GM20431 (cell line): ENCODE measurements around the gene EGLN2.
"Not testable (repeated sequence)": the region's sequence is repeated elsewhere in the genome, so short reads cannot be mapped to it uniquely, and the experiment has no call there.

ENCODE experiments used
- in situ Hi-C: fragments of 300-500 bp; cut with MseI, MboI; formaldehyde crosslinking; loops from one replicate; pipeline ENCODE4 v1.15.0; 2020; ENCODE audit warnings: low sequenced_read_pairs; ENCODE audit not compliant: unreplicated experiment

EGLN2 gene

DNA sequence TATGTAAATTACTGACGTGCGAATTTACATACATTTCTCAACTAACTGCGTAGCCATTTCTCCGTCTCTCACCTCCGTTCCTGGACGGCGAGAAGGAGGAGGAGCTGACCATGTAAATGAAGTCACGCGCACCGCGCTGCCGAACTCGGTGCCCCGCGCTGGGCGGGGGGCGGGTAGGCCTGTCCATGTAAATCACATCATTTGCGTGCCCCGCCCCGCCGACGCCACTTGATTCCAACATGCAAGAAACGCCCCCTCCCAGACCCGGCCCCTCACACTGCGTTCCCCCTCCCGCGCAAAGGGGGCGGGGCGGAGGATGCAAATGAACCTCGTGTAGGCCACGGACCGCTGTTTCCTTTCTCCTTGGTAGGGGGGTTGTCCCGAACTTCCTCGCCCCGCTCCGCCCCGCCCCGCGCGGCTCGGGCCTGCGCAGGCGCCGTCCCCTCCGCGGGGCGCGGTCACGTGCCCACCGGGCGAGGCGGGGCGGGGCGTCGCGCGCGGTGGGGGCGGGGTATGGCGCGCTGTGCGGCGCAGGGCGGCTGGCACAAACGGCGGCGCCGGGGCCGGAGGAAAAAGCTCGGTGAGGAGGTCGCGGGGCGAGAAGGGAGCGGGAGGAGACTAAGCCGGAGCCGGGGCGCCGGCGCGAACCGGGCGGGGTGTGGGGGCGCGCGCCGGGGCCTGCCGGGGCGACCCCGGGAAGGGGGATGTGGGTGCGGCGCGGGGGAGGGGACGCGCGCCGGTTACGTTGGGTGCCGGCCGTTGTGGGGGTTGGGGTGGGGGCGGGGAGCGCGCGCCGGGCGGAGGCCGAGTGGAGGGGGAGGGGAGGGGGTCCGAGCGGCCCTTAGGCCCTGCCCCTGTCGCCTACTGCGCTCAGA, at the start of gene EGLN2:
TSS of gene EGLN2 (plus strand) at position 509 of the 875 bp plus-strand sequence. CDS start 1,382 bp downstream, outside the sequence.
- in situ Hi-C loops = no loop called here

DNA sequence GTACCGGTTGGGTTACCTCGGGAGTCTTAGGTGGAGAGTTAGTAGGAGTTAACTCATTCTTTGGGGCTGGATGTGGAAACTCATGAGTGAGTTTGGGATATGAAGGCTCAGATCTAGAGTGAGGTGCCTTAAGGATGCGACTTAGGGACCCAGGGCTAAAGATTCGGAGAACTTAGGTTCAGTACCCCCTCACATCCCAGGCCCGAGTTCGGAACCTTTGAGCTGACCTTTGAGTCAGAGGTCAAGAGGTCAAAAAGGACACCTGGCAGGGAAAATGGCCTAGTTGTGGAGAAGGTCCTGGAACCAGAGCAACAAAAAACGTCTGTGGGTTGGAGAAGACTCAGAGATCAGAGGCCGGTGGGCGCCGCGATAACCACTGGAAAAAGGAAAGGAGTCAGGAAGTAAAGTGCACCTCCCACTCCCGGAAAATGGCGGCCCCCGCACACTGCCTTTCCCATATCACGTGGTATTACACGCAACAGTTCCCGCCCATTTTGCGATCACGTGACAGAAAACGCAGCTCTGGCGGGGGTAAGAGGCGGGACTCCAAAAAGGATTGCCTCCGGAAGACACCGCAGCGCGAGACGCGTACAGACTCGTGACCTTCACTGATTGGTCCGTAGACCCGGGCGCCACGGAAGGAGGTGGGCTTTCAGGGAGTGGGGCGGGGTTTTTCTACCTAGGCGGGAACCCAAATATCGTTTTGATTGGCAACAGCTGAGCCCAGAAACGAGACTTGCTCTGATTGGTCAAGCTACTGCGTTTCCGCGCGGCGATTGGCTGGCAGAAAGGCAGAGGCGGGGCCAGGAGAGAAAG, 48.7 kb upstream of the EGLN2 start, which contains the start of gene ACTMAP:
TSS of gene ACTMAP (minus strand) at position 420 of the 816 bp plus-strand sequence. CDS start 674 bp downstream, outside the sequence.
- in situ Hi-C loops = no loop called here

DNA sequence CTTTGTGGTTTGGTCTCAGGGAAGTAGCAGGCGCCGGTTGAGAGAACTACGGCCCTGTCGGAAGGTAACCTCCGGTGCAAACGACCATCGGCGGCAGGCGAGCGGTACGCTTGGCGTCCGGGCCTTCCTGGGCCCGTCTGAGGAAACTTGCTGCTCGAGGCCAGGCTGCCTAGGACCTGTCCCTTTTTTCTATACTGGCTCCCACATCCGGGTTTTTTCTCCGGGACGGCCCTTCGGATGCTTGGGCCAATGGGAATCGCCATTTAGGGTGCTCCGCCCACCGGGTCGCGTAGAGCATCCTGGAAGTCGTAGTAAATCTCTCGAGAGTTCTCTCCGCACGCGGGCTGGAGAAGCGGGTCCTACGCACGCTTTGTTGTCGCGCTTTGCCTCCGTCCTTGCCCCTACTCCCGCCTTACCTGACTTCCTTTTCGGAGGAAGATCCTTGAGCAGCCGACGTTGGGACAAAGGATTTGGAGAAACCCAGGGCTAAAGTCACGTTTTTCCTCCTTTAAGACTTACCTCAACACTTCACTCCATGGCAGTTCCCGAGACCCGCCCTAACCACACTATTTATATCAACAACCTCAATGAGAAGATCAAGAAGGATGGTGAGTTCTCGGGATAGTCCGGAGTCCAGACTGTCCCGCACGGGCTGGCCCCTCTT, 48.0 kb upstream of the EGLN2 start, which contains the start of gene SNRPA:
TSS of gene SNRPA (plus strand) at position 330 of the 664 bp plus-strand sequence. CDS start at position 536, 206 bp downstream.
- in situ Hi-C loops = no loop called here

DNA sequence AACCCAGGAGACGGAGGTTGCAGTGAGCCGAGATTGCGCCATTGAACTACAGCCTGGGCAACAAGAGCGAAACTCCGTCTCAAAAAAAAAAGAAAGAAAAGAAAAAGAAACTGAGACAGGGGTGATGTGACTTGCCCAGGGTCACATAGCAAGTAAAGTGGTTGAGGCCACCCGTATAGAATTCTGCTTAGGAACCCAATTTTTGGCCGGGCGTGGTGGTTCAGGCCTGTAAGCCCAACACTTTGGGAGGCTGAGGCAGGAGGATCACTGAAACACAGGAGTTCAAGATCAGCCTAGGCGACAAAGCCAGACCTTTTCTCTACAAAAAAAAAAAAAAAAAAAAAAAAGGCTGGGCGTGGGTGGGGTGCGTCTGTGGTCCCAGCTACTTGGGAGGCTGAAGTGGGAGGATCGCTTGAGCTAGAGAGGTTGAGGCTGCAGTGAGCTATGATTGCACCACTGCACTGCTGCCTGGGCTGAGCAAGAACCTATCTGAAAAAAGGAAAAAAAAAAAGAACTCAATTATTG, 46.7 kb upstream of the EGLN2 start:
- in situ Hi-C loops = no loop called here

DNA sequence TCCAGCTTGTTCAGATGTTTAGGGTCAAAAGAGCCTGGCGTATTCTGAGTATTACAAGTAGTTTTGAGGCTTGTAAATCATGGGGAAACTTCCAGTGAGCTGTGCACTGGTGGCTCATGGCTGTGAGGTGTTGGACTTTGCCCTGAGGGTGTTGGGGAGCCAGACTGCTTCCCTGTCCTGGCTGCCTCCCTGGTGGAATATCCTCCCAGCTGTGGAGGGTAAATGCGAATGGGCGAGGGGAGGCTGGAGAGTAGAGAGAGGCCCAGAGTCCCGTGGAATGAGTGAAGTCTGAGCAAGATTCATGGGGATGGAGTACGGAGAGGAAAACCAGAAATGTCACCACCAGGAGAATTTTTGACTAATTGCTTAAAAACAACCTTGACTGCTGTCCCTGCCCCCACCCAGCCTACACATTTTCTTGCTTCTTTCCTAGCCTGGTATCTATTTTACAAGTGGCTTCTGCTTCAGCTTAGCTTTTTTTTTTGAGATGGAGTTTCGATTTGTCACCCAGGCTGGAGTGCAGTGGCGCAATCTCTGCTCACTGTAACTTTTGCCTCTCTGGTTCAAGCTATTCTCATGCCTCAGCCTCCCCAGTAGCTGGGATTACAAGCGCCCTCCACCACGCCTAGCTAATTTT, 44.3 kb upstream of the EGLN2 start:
- in situ Hi-C loops = no loop called here

DNA sequence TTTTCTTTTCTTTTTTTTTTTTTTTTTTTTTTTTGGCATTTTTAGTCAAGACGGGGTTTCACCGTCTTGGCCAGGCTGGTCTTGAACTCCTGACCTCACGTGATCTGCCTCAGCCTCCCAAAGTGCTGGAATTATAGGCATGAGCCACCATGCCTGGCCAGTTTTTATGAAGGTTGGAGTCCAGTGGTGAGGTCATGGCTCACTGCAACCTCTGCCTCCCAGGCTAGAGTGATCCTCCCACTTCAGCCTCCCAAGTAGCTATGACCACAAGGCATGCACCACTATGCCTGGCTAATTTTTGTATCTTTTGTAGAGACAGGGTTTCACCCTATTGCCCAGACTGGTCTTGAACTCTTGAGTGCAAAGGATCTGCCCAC, 43.8 kb upstream of the EGLN2 start:
- in situ Hi-C loops = no loop called here

DNA sequence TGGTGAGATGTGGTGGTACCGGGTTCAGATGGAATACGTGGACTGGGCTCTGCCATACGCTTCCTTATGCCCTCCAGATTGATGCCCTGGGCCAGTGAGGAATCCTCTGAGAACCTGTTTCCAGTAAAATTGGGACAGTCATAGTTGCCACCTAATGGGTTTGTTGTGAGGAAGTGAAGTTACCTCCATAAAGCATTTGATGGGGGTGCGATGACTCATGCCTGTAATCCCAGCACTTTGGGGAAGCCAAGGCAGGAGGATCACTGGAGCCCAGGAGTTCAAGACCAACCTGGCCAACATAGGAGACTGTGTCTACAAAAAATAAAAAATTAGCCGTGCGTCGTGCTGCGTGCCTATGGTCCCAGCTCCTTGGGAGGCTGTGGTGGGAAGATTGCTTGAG, 43.2 kb upstream of the EGLN2 start:
- in situ Hi-C loops = no loop called here

DNA sequence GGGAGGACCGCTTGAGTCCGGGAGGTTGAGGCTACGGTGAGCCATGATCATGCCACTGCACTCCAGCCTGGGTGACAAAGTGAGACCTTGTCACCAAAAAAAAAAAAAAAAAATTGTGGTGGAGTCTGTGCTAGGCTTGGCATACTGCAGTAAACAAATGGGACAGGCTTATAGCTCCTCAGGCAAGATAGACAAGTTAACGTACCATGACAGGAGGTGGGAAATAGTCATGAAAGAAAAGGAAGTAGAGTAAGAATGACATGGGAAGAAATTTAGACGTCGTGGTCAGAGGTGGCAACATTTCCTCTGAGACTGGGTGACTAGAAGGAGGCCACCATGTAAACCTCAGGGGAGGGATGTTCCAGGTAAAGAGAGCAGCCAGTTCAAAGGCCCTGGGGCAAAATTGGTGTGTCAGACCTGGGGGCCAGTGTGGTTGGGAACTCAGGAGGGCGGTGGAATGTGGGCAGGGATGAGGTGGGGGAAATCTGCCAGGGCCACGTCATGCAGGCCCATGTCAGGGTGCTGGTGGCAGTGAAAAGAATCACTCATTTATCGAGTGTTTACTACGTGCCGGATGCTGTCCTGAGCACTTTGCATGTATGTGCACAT, 42.4 kb upstream of the EGLN2 start:
- in situ Hi-C loops = no loop called here

DNA sequence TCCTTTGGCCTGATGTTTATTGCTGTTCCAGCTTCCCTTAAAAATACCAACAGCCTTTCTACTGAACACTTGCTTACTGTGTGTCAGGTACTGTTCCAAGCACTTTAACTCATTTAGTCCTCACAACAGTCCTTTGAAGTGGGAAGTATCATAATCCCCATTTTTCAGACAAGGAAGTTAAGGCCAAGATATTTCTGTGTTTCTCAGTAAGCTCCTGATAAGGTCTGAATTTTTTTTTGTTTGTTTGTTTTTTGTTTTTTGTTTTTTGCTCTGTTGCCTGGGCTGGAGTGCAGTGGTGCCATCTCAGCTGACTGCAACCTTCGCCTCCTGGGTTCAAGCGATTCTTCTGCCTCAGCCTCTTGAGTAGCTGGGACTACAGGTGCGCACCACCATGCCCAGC, 40.5 kb upstream of the EGLN2 start:
- in situ Hi-C loops = no loop called here

DNA sequence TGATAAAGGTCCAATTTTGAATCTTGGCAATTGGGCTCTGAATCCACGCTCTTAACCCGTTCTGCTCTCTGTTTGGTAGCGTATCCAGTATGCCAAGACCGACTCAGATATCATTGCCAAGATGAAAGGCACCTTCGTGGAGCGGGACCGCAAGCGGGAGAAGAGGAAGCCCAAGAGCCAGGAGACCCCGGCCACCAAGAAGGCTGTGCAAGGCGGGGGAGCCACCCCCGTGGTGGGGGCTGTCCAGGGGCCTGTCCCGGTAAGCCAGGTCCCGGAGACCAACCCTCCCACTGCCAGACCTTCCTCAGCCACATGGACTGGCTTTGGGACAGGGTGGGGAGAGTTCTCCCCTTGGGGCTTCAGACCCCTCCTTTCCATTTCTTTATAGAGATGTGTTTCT, 39.6 kb upstream of the EGLN2 start:
- in situ Hi-C loops = no loop called here

DNA sequence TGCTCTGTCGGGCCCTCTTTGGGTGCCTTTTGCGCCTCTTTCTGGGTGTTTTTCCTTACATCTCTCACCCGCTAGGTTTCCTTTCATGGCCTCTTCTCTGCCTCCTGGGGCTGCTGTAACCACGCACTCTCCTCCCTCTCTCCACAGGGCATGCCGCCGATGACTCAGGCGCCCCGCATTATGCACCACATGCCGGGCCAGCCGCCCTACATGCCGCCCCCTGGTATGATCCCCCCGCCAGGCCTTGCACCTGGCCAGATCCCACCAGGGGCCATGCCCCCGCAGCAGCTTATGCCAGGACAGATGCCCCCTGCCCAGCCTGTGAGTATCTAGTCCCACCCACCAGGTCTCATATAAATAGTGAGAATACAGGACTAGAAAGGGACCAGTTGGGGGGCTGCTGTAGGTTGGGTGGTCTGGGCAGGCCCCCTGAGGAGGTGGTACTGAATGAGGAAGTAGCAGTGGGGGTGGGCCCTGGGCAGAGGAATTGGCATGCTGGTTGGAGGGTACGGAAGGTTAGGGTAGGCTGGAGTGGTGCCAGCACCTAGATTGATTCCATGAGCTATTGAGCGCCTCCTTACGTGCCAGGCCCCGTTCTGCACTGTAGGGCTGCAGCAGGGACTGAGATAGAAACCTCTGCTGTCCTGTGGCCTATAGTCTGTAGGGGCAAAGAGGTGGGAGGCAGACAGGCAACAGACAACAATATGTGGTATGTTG, 36.1 kb upstream of the EGLN2 start:
- in situ Hi-C loops = loop anchor here (10.0 kb wide), 1 partner anchor 52 kb away; no protein-coding TSS in a partner anchor

DNA sequence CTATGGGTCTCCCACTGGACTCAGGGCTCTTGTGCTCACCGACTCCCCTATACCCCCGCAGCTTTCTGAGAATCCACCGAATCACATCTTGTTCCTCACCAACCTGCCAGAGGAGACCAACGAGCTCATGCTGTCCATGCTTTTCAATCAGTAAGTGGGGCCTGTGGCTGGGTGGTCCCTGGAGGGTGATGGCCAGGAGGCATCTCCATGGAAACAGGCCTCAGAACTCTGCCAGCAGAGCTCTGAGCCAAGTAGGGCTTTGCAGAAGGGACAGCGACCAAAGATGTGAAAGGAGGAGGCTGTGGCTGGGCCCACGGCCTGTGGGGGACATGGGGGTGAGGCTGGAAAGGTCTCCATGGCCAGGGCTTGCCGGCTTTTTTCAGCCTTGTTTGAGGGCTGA, 35.5 kb upstream of the EGLN2 start:
- in situ Hi-C loops = loop anchor here (10.0 kb wide), 1 partner anchor 51 kb away; no protein-coding TSS in a partner anchor

DNA sequence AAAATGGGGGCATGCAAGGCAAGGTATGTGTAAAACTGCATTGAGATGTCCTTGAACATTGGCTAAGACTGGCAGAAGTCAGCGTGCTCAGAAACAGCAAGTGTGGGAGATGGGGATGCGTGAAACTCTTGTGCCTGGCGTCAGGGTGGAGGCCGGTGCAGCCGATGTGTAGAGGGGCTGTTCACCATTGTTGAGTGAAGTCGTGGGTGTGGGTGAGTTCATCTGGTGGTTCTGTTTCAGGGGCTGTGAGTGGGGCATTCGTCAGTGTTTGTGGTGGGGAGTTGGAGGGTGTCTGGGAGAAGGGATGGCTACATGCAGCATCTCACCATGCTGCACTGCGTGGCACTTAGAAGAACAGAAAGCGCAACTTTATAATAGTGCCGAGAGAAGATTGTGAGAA, 35.0 kb upstream of the EGLN2 start:
- in situ Hi-C loops = loop anchor here (10.0 kb wide), 1 partner anchor 51 kb away; no protein-coding TSS in a partner anchor

DNA sequence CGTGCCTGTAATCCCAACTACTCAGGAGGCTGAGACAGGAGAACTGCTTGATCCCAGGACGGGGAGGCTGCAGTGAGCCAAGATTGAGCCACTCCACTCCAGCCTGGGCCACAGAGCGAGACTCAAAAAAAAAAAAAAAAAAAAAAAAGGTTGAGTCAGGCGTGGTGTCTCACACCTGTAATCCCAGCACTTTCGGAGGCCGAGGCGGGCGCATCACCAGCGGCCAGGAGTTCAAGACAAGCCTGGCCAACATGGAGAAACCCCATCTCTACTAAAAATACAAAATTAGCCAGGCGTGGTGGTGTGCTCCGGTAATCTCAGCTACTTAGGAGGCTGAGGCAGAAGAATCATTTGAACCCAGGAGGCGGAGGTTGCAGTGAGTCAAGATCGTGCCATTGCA, 32.6 kb upstream of the EGLN2 start:
- in situ Hi-C loops = loop anchor here (10.0 kb wide), 1 partner anchor 48 kb away; no protein-coding TSS in a partner anchor

DNA sequence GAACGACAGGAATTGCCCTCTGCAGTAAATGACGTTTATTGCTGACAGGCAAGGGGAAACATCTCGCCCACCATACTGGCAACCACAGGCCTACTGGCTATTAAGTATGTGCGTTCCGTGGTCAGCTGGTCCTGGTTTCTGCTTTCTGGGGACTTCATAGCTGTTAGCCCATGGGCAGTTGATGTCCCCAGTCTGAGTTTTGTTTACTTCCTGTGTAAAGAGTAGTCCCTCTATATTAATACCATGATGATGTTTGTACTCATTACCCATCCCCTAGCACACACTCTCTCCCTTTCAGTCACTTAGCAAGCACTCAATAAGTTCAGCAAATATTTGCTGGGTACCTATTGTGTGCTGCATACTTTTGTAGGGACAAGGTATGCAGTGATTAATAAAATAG, 30.1 kb upstream of the EGLN2 start:
- in situ Hi-C loops = loop anchor here (10.0 kb wide), 1 partner anchor 46 kb away; no protein-coding TSS in a partner anchor

DNA sequence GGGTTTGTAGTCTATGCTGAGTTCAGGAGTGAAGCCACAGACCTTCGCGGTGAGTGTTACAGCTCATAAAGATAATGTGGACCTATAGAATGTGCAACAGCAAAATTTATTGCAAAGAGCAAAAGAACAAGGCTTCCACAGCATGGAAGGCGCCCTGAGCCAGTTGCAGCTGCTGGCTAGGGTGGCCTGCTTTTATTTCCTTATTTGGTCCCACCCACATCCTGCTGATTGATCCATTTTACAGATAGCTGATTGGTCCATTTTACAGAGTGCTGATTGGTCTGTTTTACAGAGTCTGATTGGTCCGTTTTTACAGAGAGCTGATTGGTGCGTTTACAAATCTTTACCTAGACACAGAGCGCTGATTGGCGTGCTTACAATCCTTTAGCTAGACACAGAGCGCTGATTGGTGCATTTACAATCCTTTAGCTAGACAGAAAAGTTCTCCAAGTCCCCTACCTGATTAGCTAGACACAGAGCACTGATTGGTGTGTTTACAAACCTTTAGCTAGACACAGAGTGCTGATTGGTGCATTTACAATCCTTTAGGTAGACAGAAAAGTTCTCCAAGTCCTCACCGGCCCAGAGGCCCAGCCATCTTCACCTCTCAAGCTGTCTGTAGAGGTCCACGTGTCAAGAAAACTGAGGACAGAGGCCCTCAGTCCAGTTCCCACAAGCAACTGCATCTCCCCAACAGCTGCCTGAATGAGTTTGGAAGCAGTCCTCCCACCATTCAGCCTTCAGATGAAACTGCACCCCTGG, 27.7 kb upstream of the EGLN2 start:
- in situ Hi-C loops = not testable (repeated sequence)

DNA sequence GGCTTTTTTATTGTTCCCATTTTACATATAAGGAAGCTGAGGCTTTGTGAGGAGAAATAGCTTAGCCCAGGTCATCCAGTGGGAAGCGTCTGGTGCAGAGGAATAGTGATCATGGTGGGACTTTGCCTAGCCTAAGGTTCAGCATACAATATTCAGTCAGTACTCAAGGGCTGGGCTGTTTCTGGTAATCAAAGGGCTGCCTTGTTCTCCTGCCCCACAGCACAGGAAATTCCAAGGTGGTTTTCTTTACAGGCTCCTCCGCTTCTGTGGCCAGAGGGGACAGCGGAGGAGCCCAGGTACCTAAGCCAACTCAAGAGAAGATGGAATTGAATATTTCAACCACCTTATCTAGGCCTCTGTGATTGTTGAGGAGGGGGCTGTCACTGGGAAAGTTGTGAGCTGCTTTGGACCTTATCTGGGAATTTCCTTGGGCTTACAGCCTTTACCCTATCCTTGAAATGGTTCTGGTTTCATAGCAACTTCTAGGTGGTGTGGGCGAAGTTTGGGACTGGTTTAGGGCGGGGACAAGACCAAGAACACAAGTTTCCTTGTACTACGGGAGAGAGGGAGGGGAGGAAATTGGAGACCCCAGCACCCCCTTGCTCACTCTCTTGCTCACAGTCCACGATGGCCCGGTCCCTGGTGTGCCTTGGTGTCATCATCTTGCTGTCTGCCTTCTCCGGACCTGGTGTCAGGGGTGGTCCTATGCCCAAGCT, 23.9 kb upstream of the EGLN2 start, which contains the start of gene MIA:
TSS of gene MIA (plus strand) at position 606 of the 716 bp plus-strand sequence. CDS start at position 628, 22 bp downstream.
- in situ Hi-C loops = no loop called here
